Nephron (organoid): ENCODE results near the gene CEP83.

ENCODE experiments used
- H3K27ac Mint-ChIP-seq, 3 experiments: 2 replicates each; pipeline ENCODE4 v1.8.0; 2020; ENCODE audit warnings: mixed read lengths in 3 of 3, mild to moderate bottlenecking in 2 of 3, moderate library complexity in 1 of 3
- H3K27me3 Mint-ChIP-seq: 2 replicates; pipeline ENCODE4 v1.8.0; 2021; ENCODE audit warnings: low read depth, mild to moderate bottlenecking, moderate library complexity, mixed read lengths
- H3K36me3 Mint-ChIP-seq: 2 replicates; pipeline ENCODE4 v1.8.0; 2020; ENCODE audit warnings: low read depth, mixed read lengths
- H3K4me1 Mint-ChIP-seq: 2 replicates; pipeline ENCODE4 v1.8.0; 2020; ENCODE audit warnings: mixed read lengths
- H3K4me3 Mint-ChIP-seq, 3 experiments: 2 replicates each; pipeline ENCODE4 v1.8.0; 2020; ENCODE audit warnings: mild to moderate bottlenecking in 3 of 3, mixed read lengths in 3 of 3, moderate library complexity in 2 of 3
- H3K9me3 Mint-ChIP-seq: 2 replicates; pipeline ENCODE4 v1.8.0; 2020; ENCODE audit warnings: mixed read lengths
- CTCF ChIP-seq, 3 experiments: fragments of 200-600 bp; sonication (generic); IDR thresholded peaks; one replicate each; pipeline ENCODE4 v1.5.0; 2021; ENCODE audit warnings: antibody characterized with exemption in 3 of 3; ENCODE audit not compliant: unreplicated experiment in 3 of 3

CEP83 gene

DNA sequence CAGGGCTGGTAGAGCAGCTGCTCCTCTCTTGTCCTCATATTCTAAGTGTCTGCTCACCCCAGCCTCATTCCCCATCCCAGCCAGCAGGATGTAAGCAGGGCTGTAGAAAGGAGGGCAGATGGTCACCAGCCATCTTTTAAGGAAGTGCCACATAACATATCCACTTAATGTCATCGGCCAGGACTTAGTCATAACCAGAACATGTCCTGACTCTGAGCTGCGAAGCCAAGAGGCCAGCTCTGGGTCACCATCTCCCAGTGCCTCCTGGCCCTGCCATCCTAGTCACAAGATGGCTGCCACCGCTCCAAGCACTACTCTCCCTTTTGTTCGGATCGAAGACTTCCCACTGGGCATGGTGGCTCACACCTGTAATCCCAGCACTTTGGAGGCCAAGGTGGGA lies 187.4 kb downstream of the CEP83 start:
- peaks cover 4% of the 10 kb centered on the region for H3K36me3 Mint-ChIP-seq
- no peak overlapping the region for H3K27ac Mint-ChIP-seq
- H3K27me3 Mint-ChIP-seq: peaks cover 3% of the 10 kb centered on the region
- TF ChIP-seq CTCF (IDR thresholded peaks at IDR 0.05; ENCODE audit: unreplicated experiment in 3 of 3): no peak
- H3K9me3 Mint-ChIP-seq: no peaks in the 10 kb centered on the region
- peaks cover 29% of the 10 kb centered on the region for H3K4me1 Mint-ChIP-seq
- no peak overlapping the region for H3K4me3 Mint-ChIP-seq

DNA sequence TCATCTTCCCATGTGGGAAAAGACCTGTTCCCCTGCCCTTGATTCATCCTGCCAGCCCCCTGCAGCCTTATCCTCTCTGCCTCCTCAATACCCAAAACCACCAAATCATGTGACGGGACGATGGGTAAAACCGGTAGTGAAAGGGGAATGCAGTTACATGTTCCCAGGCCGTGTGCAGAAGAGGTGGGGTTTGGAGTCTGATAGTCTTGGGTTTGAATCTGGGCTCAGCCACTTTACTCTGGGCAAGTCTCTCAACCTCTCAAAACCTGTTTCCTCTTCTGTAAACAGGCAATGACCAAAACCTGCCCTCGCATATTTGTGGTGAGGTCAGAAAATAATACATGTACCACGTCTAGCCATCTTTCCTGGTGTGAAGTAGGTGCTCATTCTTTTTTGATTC lies 188.3 kb downstream of the CEP83 start:
- peaks cover 4% of the 10 kb centered on the region for H3K36me3 Mint-ChIP-seq
- no peaks in the 10 kb centered on the region for H3K9me3 Mint-ChIP-seq
- H3K27ac Mint-ChIP-seq: no peak overlapping the region
- TF ChIP-seq CTCF (IDR thresholded peaks at IDR 0.05; ENCODE audit: unreplicated experiment in 3 of 3): no peak
- peaks cover 3% of the 10 kb centered on the region for H3K27me3 Mint-ChIP-seq
- H3K4me1 Mint-ChIP-seq: peaks cover 37% of the 10 kb centered on the region
- no peak overlapping the region for H3K4me3 Mint-ChIP-seq

DNA sequence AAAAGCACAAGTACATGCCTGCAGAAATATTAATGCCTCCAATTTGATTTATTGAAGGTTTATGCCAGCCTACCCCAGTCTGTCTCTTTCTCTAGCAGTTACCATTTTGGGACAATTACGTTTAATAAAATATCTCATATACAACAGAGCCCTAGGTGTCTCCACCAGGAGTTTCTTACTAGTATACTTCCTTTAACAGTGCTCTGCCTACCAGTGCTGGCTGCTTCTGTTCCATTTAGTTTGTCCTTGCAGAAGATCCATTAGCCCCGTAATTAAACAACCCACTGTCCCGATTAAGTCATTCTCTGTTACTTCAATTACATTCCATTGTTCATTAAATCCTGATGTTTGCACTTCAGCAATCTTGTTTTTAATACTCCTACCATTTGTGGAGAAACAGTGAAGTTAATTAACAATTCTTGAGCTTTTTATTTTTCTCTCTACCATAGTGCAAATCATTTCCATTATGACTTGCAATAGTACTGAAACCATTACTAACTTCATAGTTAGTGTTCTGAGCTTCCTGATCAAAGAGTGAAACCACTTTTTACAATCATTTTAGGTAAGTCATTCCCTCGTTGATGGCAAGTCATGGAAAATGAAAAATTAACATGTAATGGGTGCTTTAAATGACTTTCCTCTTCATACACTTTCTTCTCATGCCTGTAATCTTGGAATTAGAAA lies 190.2 kb downstream of the CEP83 start:
- H3K36me3 Mint-ChIP-seq: peaks cover 4% of the 10 kb centered on the region
- no peaks in the 10 kb centered on the region for H3K9me3 Mint-ChIP-seq
- H3K4me1 Mint-ChIP-seq: peaks cover 56% of the 10 kb centered on the region
- TF ChIP-seq CTCF (IDR thresholded peaks at IDR 0.05; ENCODE audit: unreplicated experiment in 3 of 3): no peak
- H3K27ac Mint-ChIP-seq: peak overlapping the region in 1 of 3 experiments; percentile 43
- H3K4me3 Mint-ChIP-seq: no peak overlapping the region
- no peaks in the 10 kb centered on the region for H3K27me3 Mint-ChIP-seq

DNA sequence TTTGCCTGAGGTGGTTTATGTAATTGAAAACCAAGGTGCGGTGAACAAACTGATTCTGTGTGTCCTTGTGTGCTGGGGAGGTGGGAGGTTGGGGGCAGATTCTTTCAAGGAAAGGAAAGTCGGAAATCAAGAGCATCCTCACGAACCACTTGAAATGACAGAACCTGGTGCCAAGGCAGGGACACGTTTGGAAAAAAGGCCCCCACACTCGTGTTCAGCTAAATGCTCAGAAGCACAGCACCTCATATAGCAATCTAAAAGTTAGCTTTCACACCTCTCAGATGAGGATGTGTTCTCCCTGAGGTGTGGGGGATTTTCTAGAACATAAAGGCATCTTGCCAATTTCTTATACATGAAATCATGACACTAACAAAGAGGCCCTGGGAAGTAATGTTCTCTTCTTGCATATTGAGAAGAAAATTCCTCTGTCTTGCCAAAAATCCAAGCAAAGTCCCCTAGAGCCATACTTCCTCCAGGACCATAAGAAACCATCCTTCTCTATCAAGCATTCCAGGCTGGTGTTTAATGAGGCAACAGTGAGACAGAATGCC lies 191.7 kb downstream of the CEP83 start:
- H3K27ac Mint-ChIP-seq: peak overlapping the region; percentile 77 to 100 (median 77)
- H3K4me1 Mint-ChIP-seq: peaks cover 71% of the 10 kb centered on the region
- no peak overlapping the region for H3K4me3 Mint-ChIP-seq
- no peak for TF ChIP-seq CTCF (IDR thresholded peaks at IDR 0.05; ENCODE audit: unreplicated experiment in 3 of 3)
- no peaks in the 10 kb centered on the region for H3K36me3 Mint-ChIP-seq
- H3K27me3 Mint-ChIP-seq: no peaks in the 10 kb centered on the region
- H3K9me3 Mint-ChIP-seq: no peaks in the 10 kb centered on the region

DNA sequence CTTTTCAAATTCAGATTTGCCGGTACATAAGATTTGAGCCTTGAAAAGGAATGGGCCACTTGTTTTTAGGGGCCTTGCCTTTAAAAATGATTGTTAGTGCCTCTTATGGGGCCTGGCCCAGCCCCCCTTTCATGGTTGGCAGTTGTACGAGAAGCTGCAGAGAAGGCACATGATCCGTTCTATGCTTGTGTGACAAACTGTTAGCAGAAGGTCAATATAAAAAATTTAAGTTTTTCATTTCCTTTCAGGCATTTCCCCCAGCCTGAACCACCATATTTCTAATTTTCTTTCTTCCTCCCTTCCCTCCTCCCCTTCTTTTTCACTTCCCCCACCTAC lies 192.2 kb downstream of the CEP83 start:
- H3K27me3 Mint-ChIP-seq: no peaks in the 10 kb centered on the region
- H3K9me3 Mint-ChIP-seq: no peaks in the 10 kb centered on the region
- peak overlapping the region; percentile 77 to 100 (median 77) for H3K27ac Mint-ChIP-seq
- peaks cover 76% of the 10 kb centered on the region for H3K4me1 Mint-ChIP-seq
- peak overlapping the region in 1 of 3 experiments; percentile 70 for H3K4me3 Mint-ChIP-seq
- no peaks in the 10 kb centered on the region for H3K36me3 Mint-ChIP-seq
- TF ChIP-seq CTCF (IDR thresholded peaks at IDR 0.05; ENCODE audit: unreplicated experiment in 3 of 3): no peak
